Vagina (tissue), 2 donors: ENCODE measurements around the gene OMP.

Experiments used
- CTCF ChIP-seq, 3 experiments: fragments of 450-650 bp in 2 of 3; fragments of 200-600 bp in 1 of 3; sonication (generic) in 1 of 3; IDR thresholded peaks; one replicate each; pipeline ENCODE4 v1.5.1; 2017 to 2019; ENCODE audit warnings: antibody characterized with exemption in 3 of 3, mild to moderate bottlenecking in 2 of 3, moderate library complexity in 2 of 3
- POLR2A ChIP-seq, 2 donors: fragments of 450-650 bp; IDR thresholded peaks; one replicate each; pipeline ENCODE4 v1.6.1; 2017; ENCODE audit warnings: antibody characterized with exemption in 2 of 2, mild to moderate bottlenecking in 2 of 2, moderate library complexity in 2 of 2
- POLR2AphosphoS5 ChIP-seq, 2 donors: sonication (generic); formaldehyde crosslinking; IDR thresholded peaks; one replicate each; pipeline ENCODE4 v1.9.0; 2017; ENCODE audit warnings: antibody characterized with exemption in 2 of 2, mild to moderate bottlenecking in 2 of 2, low read depth in 1 of 2; ENCODE audit not compliant: insufficient read depth in 1 of 2

DNA sequence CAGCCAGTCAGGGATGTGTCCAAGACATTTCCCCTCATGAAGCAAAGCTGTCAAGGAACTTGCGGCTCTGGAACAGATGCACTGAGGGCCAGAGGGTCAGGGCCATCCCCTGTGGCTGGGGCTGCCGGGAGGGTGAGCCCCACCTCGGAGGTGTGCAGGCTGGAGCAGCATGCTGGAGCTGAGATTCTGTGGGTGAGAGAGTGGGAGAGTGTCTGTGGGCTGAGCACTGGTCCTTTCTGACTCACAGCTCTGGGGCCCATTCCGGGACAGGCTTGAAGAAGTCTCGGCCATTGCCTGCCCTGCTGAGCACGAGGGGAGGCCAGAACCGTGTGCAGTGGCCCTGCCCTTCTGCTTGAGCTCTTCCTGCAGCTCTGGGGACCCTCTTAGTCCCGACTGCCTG is 2.1 kb downstream of the OMP start:
- no peak for TF ChIP-seq CTCF (IDR thresholded peaks at IDR 0.05)
- no peak for TF ChIP-seq POLR2A (IDR thresholded peaks at IDR 0.05)
- no peak for TF ChIP-seq POLR2AphosphoS5 (IDR thresholded peaks at IDR 0.05; ENCODE audit: insufficient read depth in 1 of 2, low read depth in 1 of 2)
